Muscle layer of colon (tissue), 2 donors: ENCODE measurements around the gene DCTN5.

Experiments used
- H3K27ac ChIP-seq: one replicate; pipeline ENCODE4 v1.7.0; 2013; ENCODE audit warnings: low read depth, mild to moderate bottlenecking, low read length, moderate library complexity
- H3K27me3 ChIP-seq, 2 donors: one replicate each; pipeline ENCODE4 v1.7.0; 2013; ENCODE audit warnings: low read length in 2 of 2, mild to moderate bottlenecking in 2 of 2; ENCODE audit not compliant: insufficient read depth in 2 of 2, control insufficient read depth in 1 of 2
- H3K36me3 ChIP-seq: one replicate; pipeline ENCODE4 v1.7.0; 2013; ENCODE audit warnings: mild to moderate bottlenecking, low read length; ENCODE audit not compliant: insufficient read depth
- H3K4me1 ChIP-seq: one replicate; pipeline ENCODE4 v1.7.0; 2013; ENCODE audit warnings: mild to moderate bottlenecking, low read length; ENCODE audit not compliant: insufficient read depth
- H3K4me3 ChIP-seq, 2 donors: one replicate each; pipeline ENCODE4 v1.7.0; 2013; ENCODE audit warnings: low read length in 2 of 2, low read depth in 1 of 2, mild to moderate bottlenecking in 1 of 2, moderate library complexity in 1 of 2
- H3K9ac ChIP-seq: one replicate; pipeline ENCODE4 v1.7.0; 2013; ENCODE audit warnings: low read length
- H3K9me3 ChIP-seq: one replicate; pipeline ENCODE4 v1.7.0; 2013; ENCODE audit warnings: mild to moderate bottlenecking, low read length
- donor health status: abdominal sarcoma.
- donor health status: Adenocarcinoma of cecum.

Gene DCTN5

DNA sequence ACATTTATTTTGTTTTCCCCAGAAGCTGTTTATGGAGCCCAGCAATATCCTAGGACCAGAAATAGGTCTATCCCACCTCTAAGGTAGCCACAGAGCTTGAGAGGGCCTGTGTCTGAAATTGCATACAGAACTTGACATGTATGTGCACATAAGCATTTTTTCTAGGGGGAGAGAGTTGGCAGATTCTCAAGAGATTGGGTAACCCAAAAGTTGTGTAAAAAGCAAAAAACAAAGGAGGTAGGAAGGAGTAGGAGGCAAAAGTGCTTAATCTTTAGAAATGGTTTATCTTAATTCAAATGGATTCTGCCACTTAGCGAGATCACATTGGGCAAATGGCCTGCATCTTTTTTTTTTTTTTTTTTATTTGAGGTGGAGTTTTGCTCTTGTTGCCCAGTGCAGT lies 40.9 kb downstream of the DCTN5 start:
- peaks cover 7% of the 10 kb centered on the region for H3K4me1 ChIP-seq
- H3K4me3 ChIP-seq, result no peak overlapping the region
- no peaks in the 10 kb centered on the region for H3K27me3 ChIP-seq
- peaks cover 14% of the 10 kb centered on the region for H3K36me3 ChIP-seq
- H3K9me3 ChIP-seq, result no peaks in the 10 kb centered on the region
- no peak overlapping the region for H3K9ac ChIP-seq
- no peak overlapping the region for H3K27ac ChIP-seq

DNA sequence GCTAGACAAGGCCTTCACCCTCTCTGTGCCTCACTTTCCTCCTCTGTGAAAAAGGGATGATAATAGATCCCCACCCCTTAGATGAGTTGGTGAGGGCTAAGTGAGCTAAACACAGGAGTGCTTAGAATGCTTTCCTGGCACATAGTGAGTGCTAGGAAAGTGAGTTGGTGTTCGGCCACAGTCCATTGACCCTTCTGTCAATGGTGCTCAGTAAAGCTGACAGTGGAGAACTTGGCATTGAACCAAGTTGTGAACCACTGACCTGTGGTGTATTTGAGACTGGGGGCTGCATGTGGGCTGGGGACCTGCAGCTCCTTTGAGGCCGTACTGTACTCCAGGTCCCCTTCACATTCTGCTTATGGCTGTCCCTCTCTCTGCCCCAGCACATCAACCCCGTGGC lies 42.2 kb downstream of the DCTN5 start:
- no peaks in the 10 kb centered on the region for H3K9me3 ChIP-seq
- no peak overlapping the region for H3K4me3 ChIP-seq
- peaks cover 25% of the 10 kb centered on the region for H3K36me3 ChIP-seq
- peaks cover 7% of the 10 kb centered on the region for H3K4me1 ChIP-seq
- no peaks in the 10 kb centered on the region for H3K27me3 ChIP-seq
- no peak overlapping the region for H3K9ac ChIP-seq
- no peak overlapping the region for H3K27ac ChIP-seq

DNA sequence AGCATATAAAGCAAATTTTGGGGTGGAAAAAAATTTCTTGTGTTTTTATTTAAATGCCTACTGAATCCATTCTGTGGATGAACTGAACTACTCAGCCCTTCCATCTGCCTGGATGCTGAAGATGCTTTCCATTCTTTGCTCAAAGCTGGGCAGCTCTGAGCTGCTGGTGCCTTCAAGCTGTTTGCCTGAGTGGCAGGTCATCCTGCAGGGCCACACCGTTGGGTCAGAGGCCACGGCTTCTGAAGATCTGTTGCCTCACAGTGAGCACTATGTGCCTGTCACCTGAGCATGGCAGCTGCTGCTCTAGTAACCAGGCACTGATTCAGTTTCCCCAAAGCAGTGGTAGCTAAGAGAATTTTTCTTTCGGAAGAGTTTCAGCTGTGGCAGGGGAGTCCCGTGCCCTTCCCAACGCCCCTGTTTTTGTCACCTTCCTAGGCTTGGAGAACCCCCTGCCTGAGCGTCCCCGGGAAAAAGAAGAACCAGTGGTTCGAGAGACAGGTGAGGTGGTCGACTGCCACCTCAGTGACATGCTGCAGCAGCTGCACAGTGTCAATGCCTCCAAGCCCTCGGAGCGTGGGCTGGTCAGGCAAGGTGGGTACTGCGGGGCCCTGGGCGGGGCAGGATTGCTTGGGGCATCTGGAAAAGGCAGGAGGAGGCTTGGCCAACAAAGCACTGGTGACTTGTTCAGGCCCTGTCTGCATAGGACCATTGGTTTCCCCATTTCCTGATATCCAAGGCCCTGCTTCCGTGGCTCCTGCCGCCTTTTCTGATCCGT lies 46.0 kb downstream of the DCTN5 start:
- H3K4me1 ChIP-seq, result no peaks in the 10 kb centered on the region
- H3K27me3 ChIP-seq, result no peaks in the 10 kb centered on the region
- H3K36me3 ChIP-seq, result peaks cover 32% of the 10 kb centered on the region
- H3K9me3 ChIP-seq, result no peaks in the 10 kb centered on the region
- no peak overlapping the region for H3K4me3 ChIP-seq
- no peak overlapping the region for H3K27ac ChIP-seq
- no peak overlapping the region for H3K9ac ChIP-seq

DNA sequence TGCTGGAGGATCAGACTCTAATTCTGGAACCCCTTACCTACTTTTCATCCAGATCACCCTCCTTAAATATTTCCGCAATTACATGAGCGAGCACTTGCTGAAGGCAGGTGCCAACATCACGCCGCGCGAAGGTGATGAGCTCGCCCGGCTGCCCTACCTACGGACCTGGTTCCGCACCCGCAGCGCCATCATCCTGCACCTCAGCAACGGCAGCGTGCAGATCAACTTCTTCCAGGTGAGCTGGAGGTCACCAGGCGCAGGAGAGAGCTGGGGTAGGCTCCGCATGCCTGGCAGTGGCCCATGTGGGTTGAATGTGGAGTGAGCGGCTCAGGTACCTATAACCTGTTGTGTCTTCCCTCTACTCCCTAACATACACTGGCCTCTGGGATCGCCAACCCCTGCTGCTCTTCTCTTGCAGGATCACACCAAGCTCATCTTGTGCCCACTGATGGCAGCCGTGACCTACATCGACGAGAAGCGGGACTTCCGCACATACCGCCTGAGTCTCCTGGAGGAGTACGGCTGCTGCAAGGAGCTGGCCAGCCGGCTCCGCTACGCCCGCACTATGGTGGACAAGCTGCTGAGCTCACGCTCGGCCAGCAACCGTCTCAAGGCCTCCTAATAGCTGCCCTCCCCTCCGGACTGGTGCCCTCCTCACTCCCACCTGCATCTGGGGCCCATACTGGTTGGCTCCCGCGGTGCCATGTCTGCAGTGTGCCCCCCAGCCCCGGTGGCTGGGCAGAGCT lies 48.3 kb downstream of the DCTN5 start:
- Histone ChIP-seq H3K4me3 (no peak overlapping the region), H3K9me3 (no peaks in the 10 kb centered on the region), H3K27me3 (no peaks in the 10 kb centered on the region), H3K36me3 (peaks cover 24% of the 10 kb centered on the region), H3K27ac (no peak overlapping the region), H3K9ac (no peak overlapping the region), H3K4me1 (no peaks in the 10 kb centered on the region)

DNA sequence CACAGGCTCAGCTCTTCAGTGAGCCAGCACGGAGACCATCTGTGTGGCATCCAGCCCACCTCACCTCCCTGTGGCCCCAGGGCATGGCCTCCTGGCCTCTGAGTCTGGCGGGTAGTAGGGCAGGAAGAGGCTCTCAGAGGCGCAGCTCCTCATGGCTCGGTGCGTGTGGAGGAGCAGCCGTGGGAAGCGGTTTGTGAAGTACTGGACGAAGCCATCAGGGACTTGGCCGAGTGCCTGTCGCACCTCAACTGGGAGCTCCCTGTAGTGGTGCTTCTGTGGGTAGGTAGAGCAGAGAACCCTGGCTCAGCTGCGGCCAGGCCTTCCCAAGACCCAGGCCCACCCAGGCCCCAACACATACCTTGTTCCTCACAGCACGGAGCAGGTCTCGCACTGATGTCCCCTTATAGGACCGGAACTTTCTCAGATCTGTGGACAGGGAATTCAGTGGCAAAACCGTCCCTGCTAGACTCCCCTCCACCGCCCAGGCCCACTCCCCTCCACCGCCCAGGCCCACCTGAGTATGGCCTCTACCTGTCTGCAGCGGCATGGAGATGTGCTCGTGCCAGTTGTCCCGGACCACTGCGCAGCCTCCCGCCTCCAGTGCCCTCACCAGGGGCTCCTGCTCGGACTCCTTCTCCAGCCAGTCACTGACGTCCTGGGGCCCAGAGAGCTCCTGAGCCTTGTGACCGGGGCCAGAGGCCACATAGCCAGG lies 49.7 kb downstream of the DCTN5 start:
- H3K4me1 ChIP-seq, result no peaks in the 10 kb centered on the region
- no peaks in the 10 kb centered on the region for H3K27me3 ChIP-seq
- peaks cover 24% of the 10 kb centered on the region for H3K36me3 ChIP-seq
- H3K27ac ChIP-seq, result no peak overlapping the region
- no peaks in the 10 kb centered on the region for H3K9me3 ChIP-seq
- H3K9ac ChIP-seq, result no peak overlapping the region
- H3K4me3 ChIP-seq, result no peak overlapping the region

DNA sequence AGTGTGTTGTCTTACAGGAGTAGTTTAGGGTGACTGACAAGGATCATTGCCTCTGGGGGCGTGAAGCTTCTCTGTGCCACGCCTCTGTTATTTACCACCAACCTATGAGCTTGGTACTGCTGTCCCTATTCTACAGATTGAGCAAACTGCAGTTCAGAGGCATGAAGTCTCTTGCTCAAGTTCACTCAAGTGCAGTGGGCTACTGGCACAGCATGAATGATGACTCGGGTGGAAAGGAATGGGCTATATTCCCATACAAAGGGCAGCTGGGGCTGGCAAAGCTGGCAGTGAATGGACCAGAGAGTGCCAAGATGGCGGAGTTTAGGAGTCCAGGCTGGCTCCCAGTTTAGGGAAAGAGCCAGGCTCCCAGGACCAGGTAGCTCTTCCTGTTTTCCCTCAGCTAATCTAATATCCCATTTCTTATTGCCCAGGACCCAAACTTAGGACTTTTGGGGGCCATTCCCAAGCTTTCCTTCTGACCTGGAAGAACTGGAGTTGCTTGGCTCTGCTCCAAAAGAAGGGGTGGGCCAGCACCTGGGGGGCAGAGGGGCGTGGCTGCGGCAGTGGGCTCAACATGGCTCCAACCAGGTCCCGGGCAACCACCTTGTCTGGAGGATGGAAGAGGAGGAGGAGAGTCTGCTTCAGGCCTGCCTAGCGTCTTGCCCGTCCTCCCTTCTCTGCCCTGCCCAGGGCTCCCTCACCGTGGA lies 50.4 kb downstream of the DCTN5 start:
- Histone ChIP-seq H3K9me3 (no peaks in the 10 kb centered on the region), H3K9ac (no peak overlapping the region), H3K4me1 (no peaks in the 10 kb centered on the region), H3K27ac (no peak overlapping the region), H3K27me3 (peaks cover 0 to 5% of the 10 kb centered on the region in 2 donors), H3K4me3 (no peak overlapping the region), H3K36me3 (peaks cover 24% of the 10 kb centered on the region)

DNA sequence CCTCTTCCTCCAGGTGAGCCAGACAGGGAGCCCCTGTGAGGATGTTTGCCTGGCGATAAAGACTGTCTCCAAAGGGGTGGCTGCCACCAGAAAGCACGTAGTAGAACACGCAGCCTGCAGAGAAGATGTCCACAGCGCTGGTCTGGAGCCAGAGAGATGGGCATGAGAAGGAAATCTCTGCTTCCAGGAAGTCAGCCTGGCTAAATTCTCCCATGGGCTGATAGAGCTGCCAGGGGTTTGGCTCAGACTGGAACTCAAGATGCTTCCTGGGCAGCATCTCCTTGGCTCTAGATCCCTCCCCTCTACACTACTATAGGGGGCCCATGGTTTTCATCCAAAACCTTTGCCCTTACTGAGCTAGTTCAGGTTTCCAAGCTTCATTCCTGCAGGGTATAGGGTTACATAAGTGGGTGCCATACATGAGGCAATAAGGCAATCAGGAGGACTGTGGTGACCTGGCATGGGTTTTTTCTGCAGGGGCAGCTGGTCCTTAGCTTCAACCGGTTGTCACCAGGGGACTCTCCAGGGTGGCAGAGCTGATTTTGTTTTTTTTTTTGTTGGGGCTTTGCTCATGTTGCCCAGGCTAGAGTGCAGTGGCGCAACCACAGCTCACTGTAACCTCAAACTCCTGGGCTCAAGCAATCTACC lies 51.0 kb downstream of the DCTN5 start:
- Histone ChIP-seq H3K9me3 (no peaks in the 10 kb centered on the region), H3K27me3 (peaks cover 0 to 5% of the 10 kb centered on the region in 2 donors), H3K9ac (no peak overlapping the region), H3K36me3 (peaks cover 24% of the 10 kb centered on the region), H3K27ac (no peak overlapping the region), H3K4me1 (no peaks in the 10 kb centered on the region), H3K4me3 (no peak overlapping the region)

DNA sequence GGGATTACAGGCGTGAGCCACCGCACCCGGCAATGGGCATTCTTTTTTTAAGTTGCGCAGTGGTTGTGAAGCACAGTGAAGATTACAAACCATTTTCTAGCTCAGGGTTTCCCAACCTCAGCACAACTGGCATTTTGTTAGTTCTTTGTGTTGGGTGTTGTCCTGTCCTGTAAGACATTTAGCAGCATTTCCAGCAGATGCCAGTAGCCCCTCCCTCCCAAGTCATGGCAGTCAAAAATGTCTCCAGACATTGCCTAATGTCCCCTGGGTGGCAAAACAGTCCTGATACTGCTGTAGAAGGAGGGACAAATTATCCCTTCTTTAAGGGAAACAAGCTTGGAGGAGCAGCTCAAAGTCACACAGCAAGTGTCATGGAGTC lies 53.0 kb downstream of the DCTN5 start:
- Histone ChIP-seq H3K9ac (no peak overlapping the region), H3K27ac (no peak overlapping the region), H3K4me3 (no peak overlapping the region), H3K27me3 (peaks cover 0 to 5% of the 10 kb centered on the region in 2 donors), H3K9me3 (no peaks in the 10 kb centered on the region), H3K4me1 (no peaks in the 10 kb centered on the region), H3K36me3 (peaks cover 8% of the 10 kb centered on the region)

DNA sequence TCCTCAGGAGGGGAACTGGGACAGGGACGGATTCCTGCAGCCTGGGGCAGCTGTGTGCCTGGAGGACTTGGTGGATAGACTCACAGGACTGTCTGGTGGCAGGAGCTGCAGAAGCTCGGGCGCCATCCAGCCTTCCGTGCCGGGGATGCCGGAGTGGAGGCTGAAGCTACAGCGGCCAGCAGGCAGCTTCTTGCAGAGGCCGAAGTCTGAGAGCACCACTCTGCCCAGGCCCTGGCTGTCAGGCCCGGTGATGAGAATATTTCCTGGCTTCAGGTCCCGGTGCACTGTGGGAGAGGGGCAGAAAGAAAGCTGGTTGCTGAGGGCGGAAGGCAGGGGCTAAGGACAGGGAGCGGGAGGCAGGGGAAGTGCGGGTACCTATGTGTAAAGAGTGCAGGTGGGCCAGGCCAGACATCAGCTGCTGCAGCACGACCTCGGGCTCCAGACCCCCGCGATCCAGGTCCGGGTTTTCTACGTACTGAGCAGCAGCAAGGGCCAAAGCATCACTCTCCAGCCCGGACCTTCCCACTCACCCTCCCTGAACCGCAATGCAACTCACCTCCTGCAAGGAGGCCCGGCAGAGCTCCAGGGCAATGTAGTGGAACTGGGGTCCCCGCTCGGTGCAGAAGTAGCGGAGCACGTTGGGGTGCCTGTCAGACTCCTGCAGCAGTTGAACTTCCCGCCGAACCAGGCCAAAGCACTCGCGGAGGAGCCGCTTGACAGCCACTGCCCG lies 53.5 kb downstream of the DCTN5 start:
- no peak overlapping the region for H3K9ac ChIP-seq
- no peaks in the 10 kb centered on the region for H3K4me1 ChIP-seq

DNA sequence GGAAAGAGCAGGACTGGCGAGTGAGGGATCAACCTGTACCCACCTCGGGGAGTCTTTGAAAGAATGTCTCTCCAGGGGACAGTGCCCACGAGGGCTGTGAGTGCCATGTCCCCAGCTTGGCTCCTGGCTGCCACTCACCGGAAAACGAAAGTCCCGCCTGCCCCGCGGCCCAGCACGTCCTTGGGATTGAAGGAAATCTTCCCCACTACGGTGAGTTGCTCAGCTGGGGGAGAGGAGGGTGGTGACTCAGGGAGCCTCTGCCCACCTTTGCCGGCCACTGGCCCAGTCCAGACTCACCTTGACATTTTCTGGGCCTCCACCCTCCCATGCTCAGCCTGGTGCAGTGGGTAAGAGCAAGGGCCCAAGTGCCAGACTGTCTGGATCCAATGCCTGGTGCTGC lies 54.5 kb downstream of the DCTN5 start:
- Histone ChIP-seq H3K4me1 (no peaks in the 10 kb centered on the region), H3K9me3 (no peaks in the 10 kb centered on the region), H3K9ac (no peak overlapping the region), H3K27me3 (peaks cover 0 to 9% of the 10 kb centered on the region in 2 donors), H3K4me3 (no peak overlapping the region), H3K36me3 (no peaks in the 10 kb centered on the region), H3K27ac (no peak overlapping the region)

More for the DNA sequence above, 53.5 kb downstream of the DCTN5 start:
- Histone ChIP-seq H3K27me3 (peaks cover 0 to 5% of the 10 kb centered on the region in 2 donors), H3K27ac (no peak overlapping the region), H3K36me3 (peaks cover 3% of the 10 kb centered on the region), H3K9me3 (no peaks in the 10 kb centered on the region), H3K4me3 (peak overlapping the region; percentile 4 to 32)
